Liver (tissue), 9 donors: ENCODE results near the gene ACVR2A. TPM values are rescaled to one million over a fixed set of nuclear protein-coding genes. Genes with fewer than 3 reads are reported as not detected.

Experiments
- DNase-seq: peaks from one replicate; pipeline ENCODE4 v3.0.0-alpha.2; 2017; ENCODE audit warnings: low spot score
- H3K27ac ChIP-seq, 2 donors: one replicate each; pipeline ENCODE4 v1.7.0; 2013; ENCODE audit warnings: inconsistent platforms in 2 of 2, low read length in 2 of 2, control low read depth in 1 of 2, low read depth in 1 of 2, mild to moderate bottlenecking in 1 of 2
- H3K27me3 ChIP-seq, 4 donors: one replicate each; pipeline versions ENCODE4 v1.6.1 to v1.7.0; 2013; ENCODE audit warnings: low read length in 3 of 4, inconsistent platforms in 1 of 4, mild to moderate bottlenecking in 1 of 4, moderate library complexity in 1 of 4; ENCODE audit not compliant: control insufficient read depth in 4 of 4, insufficient read depth in 4 of 4
- H3K36me3 ChIP-seq, 4 donors: one replicate each; pipeline versions ENCODE4 v1.6.1 to v1.7.0; 2013; ENCODE audit warnings: low read length in 3 of 4, mild to moderate bottlenecking in 3 of 4, low read depth in 1 of 4, moderate library complexity in 1 of 4; ENCODE audit not compliant: control insufficient read depth in 4 of 4, insufficient read depth in 3 of 4
- H3K4me1 ChIP-seq, 4 donors: one replicate each; pipeline versions ENCODE4 v1.6.1 to v1.7.0; 2013; ENCODE audit warnings: low read length in 3 of 4, mild to moderate bottlenecking in 3 of 4, moderate library complexity in 1 of 4; ENCODE audit not compliant: control insufficient read depth in 4 of 4, insufficient read depth in 4 of 4
- H3K4me3 ChIP-seq, 3 donors: one replicate each; pipeline versions ENCODE4 v1.6.1 to v1.7.0; 2013; ENCODE audit warnings: low read length in 3 of 3, control low read depth in 1 of 3, low read depth in 1 of 3, mild to moderate bottlenecking in 1 of 3
- H3K9ac ChIP-seq, 2 donors: one replicate each; pipeline ENCODE4 v1.7.0; 2013; ENCODE audit warnings: low read length in 2 of 2, mild to moderate bottlenecking in 2 of 2, moderate library complexity in 2 of 2, control low read depth in 1 of 2, low read depth in 1 of 2
- H3K9me3 ChIP-seq, 4 donors: one replicate each; pipeline versions ENCODE4 v1.6.1 to v1.7.0; 2013; ENCODE audit warnings: low read length in 3 of 4; ENCODE audit not compliant: control insufficient read depth in 4 of 4
- EGR1 ChIP-seq, 2 donors: IDR thresholded peaks; 2 replicates each; pipeline ENCODE4 v1.6.1; 2016 to 2018; ENCODE audit warnings: antibody characterized with exemption in 2 of 2, low read depth in 2 of 2
- FOXA1 ChIP-seq: IDR thresholded peaks from 2 replicates; pipeline ENCODE4 v1.6.1; 2016; ENCODE audit warnings: antibody characterized with exemption
- FOXA2 ChIP-seq: IDR thresholded peaks from 2 replicates; pipeline ENCODE4 v1.6.1; 2016; ENCODE audit warnings: antibody characterized with exemption
- HNF4A ChIP-seq, 2 donors: conservative IDR thresholded peaks; 2 replicates each; pipeline ENCODE4 v1.6.1; 2016; ENCODE audit warnings: antibody characterized with exemption in 2 of 2, mild to moderate bottlenecking in 2 of 2
- HNF4G ChIP-seq: IDR thresholded peaks from 2 replicates; pipeline ENCODE4 v1.6.1; 2016; ENCODE audit warnings: antibody characterized with exemption
- JUND ChIP-seq, 2 donors: IDR thresholded peaks; 2 replicates each; pipeline ENCODE4 v1.6.1; 2016; ENCODE audit warnings: antibody characterized with exemption in 2 of 2
- NR2F2 ChIP-seq: IDR thresholded peaks from 2 replicates; pipeline ENCODE4 v1.6.1; 2016; ENCODE audit warnings: antibody characterized with exemption
- RAD21 ChIP-seq, 2 donors: IDR thresholded peaks; 2 replicates each; pipeline ENCODE4 v1.6.1; 2016; ENCODE audit warnings: antibody characterized with exemption in 2 of 2, mild to moderate bottlenecking in 2 of 2
- SP1 ChIP-seq: IDR thresholded peaks from 2 replicates; pipeline ENCODE4 v1.6.1; 2018; ENCODE audit warnings: antibody characterized with exemption, mild to moderate bottlenecking
- TAF1 ChIP-seq: conservative IDR thresholded peaks from 2 replicates; pipeline ENCODE4 v1.6.1; 2016; ENCODE audit warnings: antibody characterized with exemption, mild to moderate bottlenecking
- YY1 ChIP-seq: IDR thresholded peaks from 2 replicates; pipeline ENCODE4 v1.6.1; 2016; ENCODE audit warnings: antibody characterized with exemption, mild to moderate bottlenecking
- WGBS: extraction: QIAGEN DNeasy Blood & Tissue Kit; methylation state at CpG from one replicate; pipeline ENCODE4 v1.1.7; 2013; 5-methylcytosine and 5-hydroxymethylcytosine counted together
- polyA plus RNA-seq, 2 donors: library from polyadenylated mRNA; stranded (reverse) in 1 of 2; unstranded in 1 of 2; fragments of 200-250 nt in 1 of 2; fragments of >200 nt in 1 of 2; fragmentation: Nextera tagmentation in 1 of 2; extraction: Ambion mirVana in 1 of 2; gene quantifications; one replicate each; pipeline versions ENCODE4 v1.2.1 to v1.2.3, GENCODE V29; 2013 to 2015
- total RNA-seq, 2 donors: library from RNA; depleted of rRNA; stranded (reverse); fragments of >200 nt; gene quantifications; one replicate each; pipeline ENCODE4 v1.2.3, GENCODE V29; 2014
- TF ChIP-seq, protein P1 (sequence below): IDR thresholded peaks from 2 replicates; pipeline ENCODE4 v1.6.1; 2016; ENCODE audit warnings: antibody characterized with exemption, mild to moderate bottlenecking
- TF ChIP-seq, protein P2 (sequence below): fragments of 150-350 bp; IDR thresholded peaks from 2 replicates; pipeline ENCODE4 v1.5.1; 2017; ENCODE audit warnings: improper control_type of control experiment, low read depth, low read length; ENCODE audit not compliant: missing input control
- TF ChIP-seq, protein P3 (sequence below): IDR thresholded peaks from 2 replicates; pipeline ENCODE4 v1.6.1; 2016; ENCODE audit warnings: antibody characterized with exemption
- TF ChIP-seq, protein P4 (sequence below): IDR thresholded peaks from 2 replicates; pipeline ENCODE4 v1.6.1; 2016; ENCODE audit warnings: antibody characterized with exemption
- TF ChIP-seq, protein P5 (sequence below): IDR thresholded peaks from 2 replicates; pipeline ENCODE4 v1.6.1; 2016; ENCODE audit warnings: antibody characterized with exemption
- donor health status: healthy.
- donor health status: healthy.
- donor health status: healthy.
- donor health status: healthy.
- donor health status: healthy.

Gene ACVR2A
- total and polyA plus RNA-seq, 4 donors: 2.2 to 9.5 (median 6.3) TPM

DNA sequence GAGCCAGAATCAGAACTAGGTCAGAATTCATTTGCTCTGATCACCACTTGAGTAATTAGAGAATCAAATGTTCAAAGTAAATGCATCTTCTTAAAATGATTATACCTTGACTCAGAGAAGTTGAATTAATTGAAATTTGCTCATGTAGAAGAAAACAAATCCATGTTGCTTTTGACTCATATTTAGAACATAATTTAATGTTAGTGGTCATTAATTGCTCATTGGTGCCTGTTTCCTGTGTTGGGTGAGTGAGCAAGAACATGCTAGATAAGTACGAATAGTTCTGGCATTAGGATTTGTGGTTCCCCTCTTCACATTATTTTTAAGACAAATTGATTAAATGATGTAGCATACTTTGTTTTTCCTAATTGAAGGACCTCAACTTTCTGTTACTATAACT is 19.0 kb downstream of the ACVR2A start (continued):
- TF ChIP-seq, protein P1, sequence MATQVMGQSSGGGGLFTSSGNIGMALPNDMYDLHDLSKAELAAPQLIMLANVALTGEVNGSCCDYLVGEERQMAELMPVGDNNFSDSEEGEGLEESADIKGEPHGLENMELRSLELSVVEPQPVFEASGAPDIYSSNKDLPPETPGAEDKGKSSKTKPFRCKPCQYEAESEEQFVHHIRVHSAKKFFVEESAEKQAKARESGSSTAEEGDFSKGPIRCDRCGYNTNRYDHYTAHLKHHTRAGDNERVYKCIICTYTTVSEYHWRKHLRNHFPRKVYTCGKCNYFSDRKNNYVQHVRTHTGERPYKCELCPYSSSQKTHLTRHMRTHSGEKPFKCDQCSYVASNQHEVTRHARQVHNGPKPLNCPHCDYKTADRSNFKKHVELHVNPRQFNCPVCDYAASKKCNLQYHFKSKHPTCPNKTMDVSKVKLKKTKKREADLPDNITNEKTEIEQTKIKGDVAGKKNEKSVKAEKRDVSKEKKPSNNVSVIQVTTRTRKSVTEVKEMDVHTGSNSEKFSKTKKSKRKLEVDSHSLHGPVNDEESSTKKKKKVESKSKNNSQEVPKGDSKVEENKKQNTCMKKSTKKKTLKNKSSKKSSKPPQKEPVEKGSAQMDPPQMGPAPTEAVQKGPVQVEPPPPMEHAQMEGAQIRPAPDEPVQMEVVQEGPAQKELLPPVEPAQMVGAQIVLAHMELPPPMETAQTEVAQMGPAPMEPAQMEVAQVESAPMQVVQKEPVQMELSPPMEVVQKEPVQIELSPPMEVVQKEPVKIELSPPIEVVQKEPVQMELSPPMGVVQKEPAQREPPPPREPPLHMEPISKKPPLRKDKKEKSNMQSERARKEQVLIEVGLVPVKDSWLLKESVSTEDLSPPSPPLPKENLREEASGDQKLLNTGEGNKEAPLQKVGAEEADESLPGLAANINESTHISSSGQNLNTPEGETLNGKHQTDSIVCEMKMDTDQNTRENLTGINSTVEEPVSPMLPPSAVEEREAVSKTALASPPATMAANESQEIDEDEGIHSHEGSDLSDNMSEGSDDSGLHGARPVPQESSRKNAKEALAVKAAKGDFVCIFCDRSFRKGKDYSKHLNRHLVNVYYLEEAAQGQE: no peak
- TF ChIP-seq RAD21 (IDR thresholded peaks at IDR 0.05): no peak

DNA sequence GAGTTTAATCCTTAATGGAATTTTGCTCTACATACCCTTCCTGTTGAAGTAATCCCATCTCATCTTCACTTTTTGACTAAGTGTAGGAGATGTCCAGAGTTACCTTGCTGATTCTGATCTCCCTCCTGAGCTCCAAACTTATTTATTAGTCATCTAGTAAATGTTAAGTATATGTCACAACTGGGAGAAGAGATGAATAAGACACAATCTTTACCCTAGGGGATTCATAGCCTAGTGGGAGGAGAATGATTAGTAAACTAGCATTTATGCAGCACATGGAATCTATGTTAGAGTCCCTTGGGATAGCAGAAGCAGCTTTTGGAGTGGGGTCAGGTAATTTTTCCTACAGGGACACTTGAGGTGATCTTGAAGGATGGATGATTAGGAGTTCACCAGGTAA is 20.7 kb downstream of the ACVR2A start:
- Histone ChIP-seq H3K4me3 (no peak overlapping the region), H3K27ac (no peak overlapping the region), H3K4me1 (peaks cover 0 to 7% (median 0%) of the 10 kb centered on the region in 4 donors), H3K36me3 (no peaks in the 10 kb centered on the region), H3K27me3 (no peaks in the 10 kb centered on the region), H3K9me3 (no peaks in the 10 kb centered on the region), H3K9ac (no peak overlapping the region)
- TF ChIP-seq TAF1 (no peak), FOXA1 (no peak), HNF4A (conservative IDR thresholded peaks at IDR 0.05) (no peak), SP1 (no peak), HNF4G (no peak)
- TF ChIP-seq, protein P2, sequence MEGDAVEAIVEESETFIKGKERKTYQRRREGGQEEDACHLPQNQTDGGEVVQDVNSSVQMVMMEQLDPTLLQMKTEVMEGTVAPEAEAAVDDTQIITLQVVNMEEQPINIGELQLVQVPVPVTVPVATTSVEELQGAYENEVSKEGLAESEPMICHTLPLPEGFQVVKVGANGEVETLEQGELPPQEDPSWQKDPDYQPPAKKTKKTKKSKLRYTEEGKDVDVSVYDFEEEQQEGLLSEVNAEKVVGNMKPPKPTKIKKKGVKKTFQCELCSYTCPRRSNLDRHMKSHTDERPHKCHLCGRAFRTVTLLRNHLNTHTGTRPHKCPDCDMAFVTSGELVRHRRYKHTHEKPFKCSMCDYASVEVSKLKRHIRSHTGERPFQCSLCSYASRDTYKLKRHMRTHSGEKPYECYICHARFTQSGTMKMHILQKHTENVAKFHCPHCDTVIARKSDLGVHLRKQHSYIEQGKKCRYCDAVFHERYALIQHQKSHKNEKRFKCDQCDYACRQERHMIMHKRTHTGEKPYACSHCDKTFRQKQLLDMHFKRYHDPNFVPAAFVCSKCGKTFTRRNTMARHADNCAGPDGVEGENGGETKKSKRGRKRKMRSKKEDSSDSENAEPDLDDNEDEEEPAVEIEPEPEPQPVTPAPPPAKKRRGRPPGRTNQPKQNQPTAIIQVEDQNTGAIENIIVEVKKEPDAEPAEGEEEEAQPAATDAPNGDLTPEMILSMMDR: no peak
- TF ChIP-seq, protein P1: no peak
- no peak for DNase-seq

DNA sequence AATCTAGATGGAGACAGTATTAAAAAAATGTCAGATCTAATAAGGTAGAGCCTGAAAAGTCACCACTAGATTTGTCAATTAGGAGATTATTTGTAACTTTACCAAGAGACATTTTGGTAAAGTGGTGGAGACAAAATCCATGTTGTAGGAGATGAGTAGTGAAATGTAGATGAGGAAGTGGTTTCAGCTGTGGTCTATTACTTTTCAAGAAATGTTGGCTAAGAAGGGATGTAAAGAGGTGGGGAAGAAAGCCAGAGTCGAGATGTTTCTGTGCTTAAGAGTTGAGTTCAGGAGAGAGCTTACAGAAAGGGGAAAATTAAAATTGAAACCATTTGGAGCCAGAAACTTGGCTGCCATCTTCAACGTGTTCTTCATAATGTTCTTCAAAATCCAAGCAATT is 22.2 kb downstream of the ACVR2A start:
- H3K9me3 ChIP-seq: no peaks in the 10 kb centered on the region
- H3K9ac ChIP-seq: no peak overlapping the region
- H3K27ac ChIP-seq: no peak overlapping the region
- no peak for DNase-seq
- WGBS: 80% methylated on average over 2 of the region's 2 CpGs
- peaks cover 0 to 7% (median 0%) of the 10 kb centered on the region in 4 donors for H3K4me1 ChIP-seq
- H3K36me3 ChIP-seq: no peaks in the 10 kb centered on the region
- H3K27me3 ChIP-seq: no peaks in the 10 kb centered on the region
- H3K4me3 ChIP-seq: no peak overlapping the region
- TF ChIP-seq SP1 (no peak), YY1 (no peak), FOXA1 (no peak), HNF4G (no peak), FOXA2 (no peak), EGR1 (IDR thresholded peaks at IDR 0.05; ENCODE audit: low read depth in 2 of 2) (no peak), NR2F2 (no peak), JUND (IDR thresholded peaks at IDR 0.05) (no peak)
- TF ChIP-seq, protein P2: no peak
- TF ChIP-seq, protein P3, sequence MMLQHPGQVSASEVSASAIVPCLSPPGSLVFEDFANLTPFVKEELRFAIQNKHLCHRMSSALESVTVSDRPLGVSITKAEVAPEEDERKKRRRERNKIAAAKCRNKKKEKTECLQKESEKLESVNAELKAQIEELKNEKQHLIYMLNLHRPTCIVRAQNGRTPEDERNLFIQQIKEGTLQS: no peak
- TF ChIP-seq, protein P4, sequence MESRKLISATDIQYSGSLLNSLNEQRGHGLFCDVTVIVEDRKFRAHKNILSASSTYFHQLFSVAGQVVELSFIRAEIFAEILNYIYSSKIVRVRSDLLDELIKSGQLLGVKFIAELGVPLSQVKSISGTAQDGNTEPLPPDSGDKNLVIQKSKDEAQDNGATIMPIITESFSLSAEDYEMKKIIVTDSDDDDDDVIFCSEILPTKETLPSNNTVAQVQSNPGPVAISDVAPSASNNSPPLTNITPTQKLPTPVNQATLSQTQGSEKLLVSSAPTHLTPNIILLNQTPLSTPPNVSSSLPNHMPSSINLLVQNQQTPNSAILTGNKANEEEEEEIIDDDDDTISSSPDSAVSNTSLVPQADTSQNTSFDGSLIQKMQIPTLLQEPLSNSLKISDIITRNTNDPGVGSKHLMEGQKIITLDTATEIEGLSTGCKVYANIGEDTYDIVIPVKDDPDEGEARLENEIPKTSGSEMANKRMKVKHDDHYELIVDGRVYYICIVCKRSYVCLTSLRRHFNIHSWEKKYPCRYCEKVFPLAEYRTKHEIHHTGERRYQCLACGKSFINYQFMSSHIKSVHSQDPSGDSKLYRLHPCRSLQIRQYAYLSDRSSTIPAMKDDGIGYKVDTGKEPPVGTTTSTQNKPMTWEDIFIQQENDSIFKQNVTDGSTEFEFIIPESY: no peak
- TF ChIP-seq, protein P5, sequence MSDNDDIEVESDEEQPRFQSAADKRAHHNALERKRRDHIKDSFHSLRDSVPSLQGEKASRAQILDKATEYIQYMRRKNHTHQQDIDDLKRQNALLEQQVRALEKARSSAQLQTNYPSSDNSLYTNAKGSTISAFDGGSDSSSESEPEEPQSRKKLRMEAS: no peak
